Spleen (tissue), 11 donors: ENCODE data around the gene LRP2. TPM values are rescaled to one million over a fixed set of nuclear protein-coding genes. Genes with fewer than 3 reads are reported as not detected.
"Not testable (repeated sequence)": the region's sequence is repeated elsewhere in the genome, so short reads cannot be mapped to it uniquely, and the experiment has no call there.

ENCODE experiments used
- DNase-seq: peaks from one replicate; pipeline ENCODE4 v3.0.0-alpha.2; 2020
- H3K27ac ChIP-seq, 8 donors: fragments of 200-600 bp; sonication (generic) in 7 of 8; 1 replicate in 4 of 8; 2 replicates in 4 of 8; pipeline versions ENCODE4 v1.5.0 to v1.8.0; 2016 to 2021; ENCODE audit warnings: inconsistent platforms in 4 of 8, mild to moderate bottlenecking in 4 of 8, moderate library complexity in 1 of 8
- H3K27me3 ChIP-seq, 7 donors: fragments of 200-600 bp; sonication (generic) in 6 of 7; replicated peaks in 1 of 7; 1 replicate in 4 of 7; 2 replicates in 3 of 7; pipeline versions ENCODE4 v1.5.0 to v1.8.0; 2016 to 2021; ENCODE audit warnings: inconsistent platforms in 3 of 7, mild to moderate bottlenecking in 1 of 7
- H3K36me3 ChIP-seq, 6 donors: fragments of 200-600 bp; sonication (generic) in 5 of 6; 1 replicate in 4 of 6; 2 replicates in 2 of 6; pipeline versions ENCODE4 v1.5.0 to v1.8.0; 2016 to 2021; ENCODE audit warnings: inconsistent platforms in 2 of 6
- H3K4me1 ChIP-seq, 6 donors: fragments of 200-600 bp; sonication (generic) in 5 of 6; 1 replicate in 3 of 6; 2 replicates in 3 of 6; pipeline versions ENCODE4 v1.5.0 to v1.8.0; 2016 to 2021; ENCODE audit warnings: inconsistent platforms in 3 of 6
- H3K4me3 ChIP-seq, 8 donors: fragments of 200-600 bp; sonication (generic) in 7 of 8; 1 replicate in 4 of 8; 2 replicates in 4 of 8; pipeline versions ENCODE4 v1.5.0 to v1.8.0; 2016 to 2021; ENCODE audit warnings: inconsistent platforms in 4 of 8, mild to moderate bottlenecking in 4 of 8, moderate library complexity in 2 of 8
- H3K9me3 ChIP-seq, 8 donors: fragments of 200-600 bp; sonication (generic) in 7 of 8; 1 replicate in 4 of 8; 2 replicates in 4 of 8; pipeline versions ENCODE4 v1.5.0 to v1.8.0; 2016 to 2021; ENCODE audit warnings: inconsistent platforms in 4 of 8
- POLR2A ChIP-seq, 3 donors: fragments of 450-650 bp; IDR thresholded peaks; one replicate each; pipeline ENCODE4 v1.5.1; 2017; ENCODE audit warnings: antibody characterized with exemption in 3 of 3, mild to moderate bottlenecking in 1 of 3
- POLR2AphosphoS5 ChIP-seq, 3 donors: sonication (generic); formaldehyde crosslinking; IDR thresholded peaks; one replicate each; pipeline ENCODE4 v1.5.1; 2017; ENCODE audit warnings: antibody characterized with exemption in 3 of 3
- WGBS, 5 donors: extraction: QIAGEN DNeasy Blood & Tissue Kit in 3 of 5; methylation state at CpG; one replicate each; pipeline versions ENCODE4 v1.1.5 to v1.1.7; 2013 to 2018; 5-methylcytosine and 5-hydroxymethylcytosine counted together
- intact Hi-C: fragments of 100-400 bp; cut with DNase I; formaldehyde crosslinking; loops from one replicate; pipeline ENCODE4 v1.15.0; 2023; ENCODE audit warnings: low total_unique reads
- polyA plus RNA-seq, 3 donors: library from polyadenylated mRNA; stranded (reverse); fragments of 200-250 nt; gene quantifications; one replicate each; pipeline ENCODE4 v1.2.1, GENCODE V29; 2013
- total RNA-seq, 7 donors: library from RNA; depleted of rRNA in 3 of 7; stranded (reverse); fragments of >200 nt in 3 of 7; fragmentation: NEBNext Ultra II Directional in 4 of 7; extraction: Animal tissue kit (Norgen Biotek cat#: 25700) in 4 of 7; gene quantifications; one replicate each; pipeline versions ENCODE4 v1.1.0 to v1.2.1, GENCODE V29; 2016 to 2021
- TF ChIP-seq, protein P1 (sequence below), 11 experiments: fragments of 200-600 bp in 7 of 11; fragments of 450-650 bp in 4 of 11; sonication (generic) in 4 of 11; IDR thresholded peaks in 8 of 11; conservative IDR thresholded peaks in 3 of 11; 1 replicate in 7 of 11; 2 replicates in 4 of 11; pipeline versions ENCODE4 v1.4.0 to v1.8.0; 2016 to 2021; ENCODE audit warnings: antibody characterized with exemption in 11 of 11, inconsistent platforms in 4 of 11, mild to moderate bottlenecking in 1 of 11
- donor health status: healthy with polysubstance abuse.
- donor health status: DM: no; HTN: no; CAD: no; lungs with moderate emphysema.
- donor health status: DM: no; HTN: no; CAD: no.
- donor health status: Bipolar disorder and iron deficiency.
- donor health status: healthy.
- donor health status: DM: no; HTN: no; CAD: no.
- donor health status: DM: yes; HTN: yes; CAD: no.

LRP2 gene
- total and polyA plus RNA-seq, 10 donors: not detected

DNA sequence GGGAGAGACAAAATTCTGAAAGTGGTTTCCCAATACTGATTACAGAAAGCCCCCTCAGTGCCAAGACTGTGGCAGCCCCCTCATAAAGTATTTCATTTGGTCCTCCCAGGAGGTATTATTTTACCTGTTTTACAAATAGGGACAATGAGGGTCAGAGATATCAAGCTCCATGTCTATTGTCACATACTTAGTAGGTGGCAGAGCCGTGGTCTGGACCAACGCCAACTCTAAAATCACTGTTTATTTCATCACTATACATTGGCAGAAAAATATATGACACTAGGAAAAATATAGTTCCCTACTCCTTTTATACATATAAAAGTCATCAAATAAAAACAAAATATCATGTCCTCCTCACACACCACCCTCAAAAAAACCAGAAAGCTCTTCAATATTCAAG is 224.4 kb downstream of the LRP2 start:
- H3K27me3 ChIP-seq: no peaks in the 10 kb centered on the region
- no peaks in the 10 kb centered on the region for H3K36me3 ChIP-seq
- H3K4me1 ChIP-seq: peaks cover 0 to 4% (median 0%) of the 10 kb centered on the region in 6 donors
- WGBS, 5 donors: 53 to 78% (median 71%) methylated on average over 2 of the region's 2 CpGs
- DNase-seq: no peak
- no peaks in the 10 kb centered on the region for H3K9me3 ChIP-seq
- H3K4me3 ChIP-seq: no peak overlapping the region
- intact Hi-C loops: no loop called here
- TF ChIP-seq POLR2AphosphoS5 (IDR thresholded peaks at IDR 0.05) (no peak), POLR2A (IDR thresholded peaks at IDR 0.05) (no peak)
- TF ChIP-seq, protein P1, sequence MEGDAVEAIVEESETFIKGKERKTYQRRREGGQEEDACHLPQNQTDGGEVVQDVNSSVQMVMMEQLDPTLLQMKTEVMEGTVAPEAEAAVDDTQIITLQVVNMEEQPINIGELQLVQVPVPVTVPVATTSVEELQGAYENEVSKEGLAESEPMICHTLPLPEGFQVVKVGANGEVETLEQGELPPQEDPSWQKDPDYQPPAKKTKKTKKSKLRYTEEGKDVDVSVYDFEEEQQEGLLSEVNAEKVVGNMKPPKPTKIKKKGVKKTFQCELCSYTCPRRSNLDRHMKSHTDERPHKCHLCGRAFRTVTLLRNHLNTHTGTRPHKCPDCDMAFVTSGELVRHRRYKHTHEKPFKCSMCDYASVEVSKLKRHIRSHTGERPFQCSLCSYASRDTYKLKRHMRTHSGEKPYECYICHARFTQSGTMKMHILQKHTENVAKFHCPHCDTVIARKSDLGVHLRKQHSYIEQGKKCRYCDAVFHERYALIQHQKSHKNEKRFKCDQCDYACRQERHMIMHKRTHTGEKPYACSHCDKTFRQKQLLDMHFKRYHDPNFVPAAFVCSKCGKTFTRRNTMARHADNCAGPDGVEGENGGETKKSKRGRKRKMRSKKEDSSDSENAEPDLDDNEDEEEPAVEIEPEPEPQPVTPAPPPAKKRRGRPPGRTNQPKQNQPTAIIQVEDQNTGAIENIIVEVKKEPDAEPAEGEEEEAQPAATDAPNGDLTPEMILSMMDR (IDR thresholded peaks at IDR 0.05 in 8 of 11, conservative IDR thresholded peaks at IDR 0.05 in 3 of 11): no peak
- no peak overlapping the region for H3K27ac ChIP-seq

DNA sequence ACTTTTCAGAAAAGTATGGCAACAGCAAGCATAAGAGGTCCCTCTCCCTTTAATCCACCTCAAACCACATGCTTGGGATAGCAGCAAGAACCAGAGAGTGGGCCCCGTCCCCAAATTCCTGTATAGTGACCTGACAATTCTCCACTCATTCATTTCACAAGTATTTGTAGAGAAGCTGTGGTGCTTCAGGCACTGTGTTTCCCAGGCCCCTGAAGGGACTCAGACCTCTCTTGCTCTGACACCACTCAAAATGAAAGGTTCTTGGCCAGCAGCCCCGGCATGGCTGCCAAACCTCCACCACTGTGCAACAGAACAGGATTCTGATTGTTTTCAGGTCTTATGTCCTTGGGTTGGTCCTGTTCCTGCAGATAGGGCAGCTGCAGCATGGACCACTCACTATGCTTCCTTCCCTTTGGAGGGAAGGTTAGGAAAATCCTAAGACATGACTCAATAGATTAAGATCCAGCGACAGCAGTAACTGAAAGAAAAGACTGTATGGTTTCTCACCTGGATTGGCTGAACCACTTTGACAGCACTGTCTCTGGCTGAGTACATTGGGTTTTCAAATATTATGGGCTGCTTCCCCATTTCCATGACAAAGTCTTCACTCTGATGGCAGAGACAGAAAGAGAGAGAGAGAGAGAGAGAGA is 225.3 kb downstream of the LRP2 start:
- no peak for TF ChIP-seq POLR2AphosphoS5 (IDR thresholded peaks at IDR 0.05)
- TF ChIP-seq, protein P1 (IDR thresholded peaks at IDR 0.05 in 8 of 11, conservative IDR thresholded peaks at IDR 0.05 in 3 of 11): no peak
- Histone ChIP-seq H3K27me3 (no peaks in the 10 kb centered on the region), H3K4me3 (no peak overlapping the region), H3K27ac (no peak overlapping the region), H3K9me3 (no peaks in the 10 kb centered on the region), H3K36me3 (no peaks in the 10 kb centered on the region), H3K4me1 (peaks cover 0 to 5% (median under 1%) of the 10 kb centered on the region in 6 donors)
- DNase-seq: no peak
- intact Hi-C loops: no loop called here
- WGBS, 5 donors: 66 to 80% (median 72%) methylated on average over 3 of the region's 3 CpGs

DNA sequence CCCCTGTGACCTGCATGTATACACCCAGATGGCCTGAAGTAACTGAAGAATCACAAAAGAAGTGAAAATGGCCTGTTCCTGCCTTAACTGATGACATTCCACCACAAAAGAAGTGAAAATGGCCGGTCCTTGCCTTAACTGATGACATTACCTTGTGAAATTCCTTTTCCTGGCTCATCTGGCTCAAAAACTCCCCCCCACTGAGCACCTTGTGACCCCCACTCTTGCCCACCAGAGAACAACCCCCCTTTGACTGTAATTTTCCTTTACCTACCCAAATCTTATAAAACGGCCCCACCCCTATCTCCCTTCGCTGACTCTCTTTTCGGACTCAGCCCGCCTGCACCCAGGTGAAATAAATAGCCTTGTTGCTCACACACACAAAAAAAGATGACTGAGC is 225.9 kb downstream of the LRP2 start:
- 84 to 99% (median 93%) methylated on average over 4 to 5 of the region's 5 CpGs for whole genome bisulfite sequencing, 5 donors
- intact Hi-C loops: not testable (repeated sequence)

DNA sequence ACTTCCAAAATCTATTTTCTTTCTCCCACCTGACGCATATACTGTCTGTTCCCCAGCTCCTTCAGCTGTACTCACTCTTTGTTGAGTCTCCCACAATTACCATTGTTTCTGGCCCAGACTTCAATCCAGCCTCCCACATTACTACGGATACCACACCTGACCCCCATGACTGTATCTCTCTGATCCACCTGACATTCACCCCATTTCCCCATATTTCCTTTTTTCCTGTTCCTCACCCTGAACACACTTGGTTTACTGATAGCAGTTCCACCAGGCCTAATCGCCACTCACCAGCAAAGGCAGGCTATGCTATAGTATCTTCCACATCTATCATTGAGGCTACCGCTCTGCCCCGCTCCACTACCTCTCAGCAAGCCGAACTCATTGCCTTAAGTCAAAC is 228.1 kb downstream of the LRP2 start:
- H3K4me1 ChIP-seq, intact Hi-C loops, H3K36me3 ChIP-seq, H3K27me3 ChIP-seq, DNase-seq, H3K4me3 ChIP-seq, H3K27ac ChIP-seq, H3K9me3 ChIP-seq: not testable (repeated sequence)
- 70 to 86% (median 84%) methylated on average over 6 of the region's 6 CpGs for WGBS, 5 donors

More for the DNA sequence above, 225.9 kb downstream of the LRP2 start:
- not testable (repeated sequence) for H3K4me3 ChIP-seq, H3K36me3 ChIP-seq, H3K27me3 ChIP-seq, H3K4me1 ChIP-seq, H3K9me3 ChIP-seq, H3K27ac ChIP-seq, DNase-seq

DNA sequence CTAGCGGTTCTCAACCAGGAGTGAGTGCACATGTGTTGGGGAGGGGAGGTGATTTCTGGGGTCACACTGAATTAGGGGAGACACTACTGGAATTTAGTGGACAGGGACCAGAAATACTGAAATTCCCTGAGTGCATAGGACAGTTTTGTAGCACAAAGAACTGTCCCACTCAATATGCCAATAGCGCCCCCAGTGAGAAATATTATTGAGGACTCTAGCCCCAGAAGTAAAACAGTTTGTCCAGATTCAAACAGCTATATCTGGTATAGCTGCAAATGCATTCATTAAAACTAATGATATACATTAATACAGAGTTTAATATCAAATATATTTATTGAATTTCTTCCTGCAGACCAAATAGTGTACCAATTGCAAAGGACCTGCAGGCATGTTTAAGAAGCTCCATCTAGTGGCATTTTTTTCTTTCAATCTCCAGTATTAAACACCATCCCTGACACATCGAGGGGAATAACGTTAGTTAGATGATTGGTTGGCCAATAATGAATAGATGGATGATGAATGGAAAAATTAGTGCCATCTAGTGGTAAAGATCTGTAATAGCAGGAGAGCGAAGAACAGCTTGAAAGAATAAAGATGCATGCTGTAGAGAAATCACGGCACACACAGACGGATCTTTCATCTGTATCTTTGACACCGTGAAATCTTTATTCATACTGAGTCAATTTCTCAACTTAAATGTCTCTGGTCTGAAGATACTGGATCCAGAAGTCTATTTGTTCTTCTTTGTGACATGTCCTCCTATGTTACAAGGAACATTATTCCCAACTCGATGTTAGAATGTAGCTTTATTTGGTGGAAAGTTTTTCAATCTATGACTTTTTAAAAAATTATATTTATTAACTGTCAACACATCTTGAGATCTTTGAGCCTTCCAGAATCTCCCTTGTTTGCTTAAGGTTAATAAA is 230.5 kb downstream of the LRP2 start:
- Histone ChIP-seq H3K36me3 (no peaks in the 10 kb centered on the region), H3K9me3 (no peaks in the 10 kb centered on the region), H3K4me3 (no peak overlapping the region), H3K27me3 (no peaks in the 10 kb centered on the region), H3K27ac (no peak overlapping the region), H3K4me1 (peaks cover 0 to 8% (median 2%) of the 10 kb centered on the region in 6 donors)
- no peak for DNase-seq
- intact Hi-C loops: no loop called here
- TF ChIP-seq POLR2AphosphoS5 (IDR thresholded peaks at IDR 0.05) (no peak), POLR2A (IDR thresholded peaks at IDR 0.05) (no peak)
- TF ChIP-seq, protein P1 (IDR thresholded peaks at IDR 0.05 in 8 of 11, conservative IDR thresholded peaks at IDR 0.05 in 3 of 11): peak; percentile 66 to 89 (median 80)
- WGBS, 5 donors: 33 to 38% (median 35%) methylated on average over 9 of the region's 9 CpGs
